PC-9 (cell line): ENCODE measurements around the gene COL4A3. TPM values are rescaled to one million over a fixed set of nuclear protein-coding genes. Genes with fewer than 3 reads are reported as not detected.

ENCODE experiments used
- BruUV-seq: library from RNA; stranded (reverse); fragments of 400-500 nt; replicated peaks from 2 replicates; lab custom pipeline; 2021; lab: Mats Ljungman, UMichigan
- CTCF ChIA-PET: fragments of 300-600 bp; sonication (Branson Sonifier 250); formaldehyde crosslinking; loops from one replicate; lab custom pipeline; 2022; ENCODE audit warnings: antibody characterized with exemption; lab: Charles Lee
- POLR2A ChIA-PET: fragments of 300-600 bp; sonication (Branson Sonifier 250); formaldehyde crosslinking; loops from one replicate; lab custom pipeline; 2022; ENCODE audit warnings: antibody characterized with exemption; ENCODE audit not compliant: unreplicated experiment; lab: Charles Lee
- DNase-seq, 2 experiments: peaks; one replicate each; pipeline versions ENCODE4 v3.0.0 to v3.0.0-alpha.2; 2015 to 2022; ENCODE audit warnings: mixed read lengths in 1 of 2
- H2AFZ ChIP-seq: fragments of 200-600 bp; sonication (generic); 2 replicates; pipeline ENCODE4 v1.8.1; 2017; ENCODE audit warnings: antibody characterized with exemption
- H3F3A ChIP-seq: fragments of 200-600 bp; sonication (generic); 2 replicates; pipeline ENCODE4 v1.8.1; 2017; ENCODE audit warnings: antibody characterized with exemption, mild to moderate bottlenecking, low read depth; ENCODE audit not compliant: insufficient read depth
- H3K27ac ChIP-seq: fragments of 200-600 bp; sonication (generic); 2 replicates; pipeline ENCODE4 v1.6.1; 2016; ENCODE audit warnings: mixed run types
- H3K27me3 ChIP-seq: fragments of 200-600 bp; sonication (generic); 2 replicates; pipeline ENCODE4 v1.6.1; 2016; ENCODE audit warnings: low read depth, mixed run types; ENCODE audit not compliant: insufficient read depth
- H3K36me3 ChIP-seq: fragments of 200-600 bp; sonication (generic); 2 replicates; pipeline ENCODE4 v1.6.1; 2016; ENCODE audit warnings: low read depth, mixed run types
- H3K4me1 ChIP-seq: fragments of 200-600 bp; sonication (generic); replicated peaks from 2 replicates; pipeline ENCODE4 v1.6.1; 2016; ENCODE audit warnings: mixed run types; ENCODE audit not compliant: insufficient read depth
- H3K4me2 ChIP-seq: fragments of 200-600 bp; sonication (generic); 2 replicates; pipeline ENCODE4 v1.6.1; 2017; ENCODE audit warnings: mixed run types
- H3K4me3 ChIP-seq: fragments of 200-600 bp; sonication (generic); 2 replicates; pipeline ENCODE4 v1.6.1; 2016; ENCODE audit warnings: mixed run types
- H3K79me2 ChIP-seq: fragments of 200-600 bp; sonication (generic); 2 replicates; pipeline ENCODE4 v1.6.1; 2017; ENCODE audit warnings: low read depth, mixed run types
- H3K9me2 ChIP-seq: fragments of 200-600 bp; sonication (generic); 2 replicates; pipeline ENCODE4 v1.8.1; 2017; ENCODE audit warnings: mild to moderate bottlenecking; ENCODE audit not compliant: insufficient read depth
- H3K9me3 ChIP-seq: fragments of 200-600 bp; sonication (generic); 2 replicates; pipeline ENCODE4 v1.8.1; 2016; ENCODE audit warnings: low read depth; ENCODE audit not compliant: insufficient read depth
- H4K20me1 ChIP-seq: fragments of 200-600 bp; sonication (generic); 2 replicates; pipeline ENCODE4 v1.8.1; 2017; ENCODE audit not compliant: insufficient read depth
- EZH2 ChIP-seq: fragments of 200-600 bp; sonication (generic); IDR thresholded peaks from 2 replicates; pipeline ENCODE4 v1.8.0; 2017; ENCODE audit warnings: antibody characterized with exemption, low read depth
- intact Hi-C: fragments of 100-400 bp; cut with micrococcal nuclease; formaldehyde crosslinking; loops from one replicate; pipeline ENCODE4 v1.10.0; 2022; ENCODE audit not compliant: unreplicated experiment
- total RNA-seq: library from RNA; stranded (reverse); gene quantifications from 2 replicates; pipeline ENCODE4 v1.2.3, GENCODE V29; 2021
- TF ChIP-seq, protein P1 (sequence below): fragments of 200-600 bp; sonication (generic); conservative IDR thresholded peaks from 2 replicates; pipeline ENCODE4 v1.6.1; 2017; ENCODE audit warnings: mixed run types, antibody characterized with exemption, mild to moderate bottlenecking, moderate library complexity

Gene COL4A3
- total RNA-seq, 1 experiment from 2014 or later: 2.2 TPM

DNA sequence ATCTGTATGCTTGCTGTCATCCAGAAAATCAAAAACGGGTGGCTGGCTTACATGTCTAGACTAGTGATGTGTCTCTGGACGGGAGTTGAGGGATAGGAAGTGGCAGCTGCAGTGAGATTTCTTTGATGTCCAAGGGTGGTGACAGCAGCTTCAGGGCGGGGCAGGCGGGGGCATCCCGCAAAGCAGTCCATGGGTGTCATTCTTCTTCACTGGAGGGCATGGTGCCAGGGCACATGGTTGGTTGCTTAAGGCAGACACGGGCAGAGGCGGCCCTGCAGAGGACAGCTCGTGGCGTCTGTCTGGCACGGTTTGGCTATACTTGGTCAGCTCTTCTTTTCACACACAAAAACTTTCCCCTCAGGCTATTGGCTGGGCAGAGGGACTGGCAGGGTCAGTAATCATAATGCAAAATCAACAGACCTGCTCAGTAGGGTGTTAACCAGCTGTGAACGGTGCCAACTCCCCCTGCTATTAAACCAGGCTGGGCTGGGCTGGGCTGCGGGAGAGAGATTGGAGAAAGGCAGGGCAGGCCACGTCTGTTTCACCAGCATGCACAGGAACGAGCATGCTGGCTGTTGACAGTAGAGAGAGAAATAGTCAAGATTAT, 63.7 kb downstream of the COL4A3 start:
- peaks cover 18% of the 10 kb centered on the region for H3K4me1 ChIP-seq
- no peaks in the 10 kb centered on the region for H3K27me3 ChIP-seq
- BruUV-seq: no TSS peak
- intact Hi-C loops: no loop called here
- peak overlapping the region; percentile 51 for H3K4me2 ChIP-seq
- peak overlapping the region; percentile 0; the same call in 1 of the 2 replicates for H3K4me3 ChIP-seq
- H4K20me1 ChIP-seq: no peaks in the 10 kb centered on the region
- H3K9me2 ChIP-seq: no peaks in the 10 kb centered on the region
- ChIA-PET POLR2A (interaction anchor here (0.6 kb wide), 3 partner anchors 10 to 1330 kb away, joined by 3 to 6 read pairs (median 4); no protein-coding TSS in a partner anchor), CTCF (interaction anchor here (0.9 to 2.3 kb wide), 2 partner anchors 10 to 1563 kb away, joined by 3 to 12 read pairs; no protein-coding TSS in a partner anchor)
- H3K27ac ChIP-seq: no peak overlapping the region
- H3K9me3 ChIP-seq: no peaks in the 10 kb centered on the region
- DNase-seq: peak; percentile 57 to 76
- TF ChIP-seq EZH2: no peak
- TF ChIP-seq, protein P1, sequence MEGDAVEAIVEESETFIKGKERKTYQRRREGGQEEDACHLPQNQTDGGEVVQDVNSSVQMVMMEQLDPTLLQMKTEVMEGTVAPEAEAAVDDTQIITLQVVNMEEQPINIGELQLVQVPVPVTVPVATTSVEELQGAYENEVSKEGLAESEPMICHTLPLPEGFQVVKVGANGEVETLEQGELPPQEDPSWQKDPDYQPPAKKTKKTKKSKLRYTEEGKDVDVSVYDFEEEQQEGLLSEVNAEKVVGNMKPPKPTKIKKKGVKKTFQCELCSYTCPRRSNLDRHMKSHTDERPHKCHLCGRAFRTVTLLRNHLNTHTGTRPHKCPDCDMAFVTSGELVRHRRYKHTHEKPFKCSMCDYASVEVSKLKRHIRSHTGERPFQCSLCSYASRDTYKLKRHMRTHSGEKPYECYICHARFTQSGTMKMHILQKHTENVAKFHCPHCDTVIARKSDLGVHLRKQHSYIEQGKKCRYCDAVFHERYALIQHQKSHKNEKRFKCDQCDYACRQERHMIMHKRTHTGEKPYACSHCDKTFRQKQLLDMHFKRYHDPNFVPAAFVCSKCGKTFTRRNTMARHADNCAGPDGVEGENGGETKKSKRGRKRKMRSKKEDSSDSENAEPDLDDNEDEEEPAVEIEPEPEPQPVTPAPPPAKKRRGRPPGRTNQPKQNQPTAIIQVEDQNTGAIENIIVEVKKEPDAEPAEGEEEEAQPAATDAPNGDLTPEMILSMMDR: no peak
- H3K36me3 ChIP-seq: no peaks in the 10 kb centered on the region
- H3K79me2 ChIP-seq: no peaks in the 10 kb centered on the region
- 0 out of 2 replicates have a peak overlapping the region, but pooled peaks have one; percentile 19 for H2AFZ ChIP-seq
- peaks cover 10% of the 10 kb centered on the region for H3F3A ChIP-seq

DNA sequence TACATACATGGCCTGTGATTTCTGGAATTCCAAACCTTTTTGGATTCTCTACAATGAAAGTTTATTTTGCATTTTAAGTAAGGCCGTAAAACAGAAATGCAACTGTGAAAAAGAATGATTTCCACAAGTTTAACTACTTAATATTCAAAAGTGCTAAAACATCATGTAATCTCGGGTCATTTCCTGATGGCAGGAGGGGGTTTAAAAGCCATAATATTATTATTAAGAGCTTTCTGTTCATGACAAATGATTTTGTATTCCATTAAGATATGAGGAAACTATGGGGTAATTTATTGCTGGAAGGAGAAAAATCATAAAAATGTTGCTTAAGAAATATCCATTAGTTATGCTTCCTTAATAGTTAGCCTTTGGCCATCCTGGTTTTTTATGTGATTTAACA, 65.7 kb downstream of the COL4A3 start:
- no TSS peak for BruUV-seq
- H3K9me3 ChIP-seq: no peaks in the 10 kb centered on the region
- H3K9me2 ChIP-seq: no peaks in the 10 kb centered on the region
- H4K20me1 ChIP-seq: no peaks in the 10 kb centered on the region
- intact Hi-C loops: no loop called here
- no peak for DNase-seq
- CTCF ChIA-PET: no interaction called here
- no peak overlapping the region for H2AFZ ChIP-seq
- no peaks in the 10 kb centered on the region for H3K79me2 ChIP-seq
- H3K27me3 ChIP-seq: no peaks in the 10 kb centered on the region
- no peak overlapping the region for H3K27ac ChIP-seq
- H3K36me3 ChIP-seq: no peaks in the 10 kb centered on the region
- TF ChIP-seq, protein P1: no peak
- no peak for TF ChIP-seq EZH2
- H3F3A ChIP-seq: peaks cover 7% of the 10 kb centered on the region
- no peak overlapping the region for H3K4me3 ChIP-seq
- POLR2A ChIA-PET: no interaction called here
- H3K4me2 ChIP-seq: no peak overlapping the region
- H3K4me1 ChIP-seq: peaks cover 18% of the 10 kb centered on the region

DNA sequence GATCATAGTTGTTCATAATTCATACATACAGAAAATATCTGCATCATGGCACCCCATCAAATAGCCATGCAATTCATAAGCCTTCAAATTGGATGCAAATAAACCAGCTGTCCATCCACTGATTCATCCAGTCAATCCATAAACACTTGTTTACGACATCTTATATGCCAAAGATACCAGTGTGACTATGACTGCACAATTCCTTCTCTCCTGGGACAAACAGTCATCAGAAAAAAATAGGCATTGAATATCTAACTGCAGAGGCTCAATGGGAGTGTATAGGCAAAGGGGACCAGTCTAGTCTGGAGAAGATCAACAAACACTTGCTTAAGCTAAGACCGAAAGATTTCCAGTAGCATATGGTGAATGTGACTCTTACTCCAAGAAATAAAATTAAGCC, 70.0 kb downstream of the COL4A3 start:
- intact Hi-C loops: no loop called here
- H3K4me3 ChIP-seq: no peak overlapping the region
- H3K36me3 ChIP-seq: no peaks in the 10 kb centered on the region
- ChIA-PET CTCF (no interaction called here), POLR2A (no interaction called here)
- H2AFZ ChIP-seq: no peak overlapping the region
- no peaks in the 10 kb centered on the region for H4K20me1 ChIP-seq
- no peaks in the 10 kb centered on the region for H3K9me3 ChIP-seq
- H3K4me1 ChIP-seq: no peaks in the 10 kb centered on the region
- H3K27me3 ChIP-seq: no peaks in the 10 kb centered on the region
- H3K9me2 ChIP-seq: no peaks in the 10 kb centered on the region
- no peaks in the 10 kb centered on the region for H3F3A ChIP-seq
- no peak for TF ChIP-seq EZH2
- TF ChIP-seq, protein P1: no peak
- DNase-seq: no peak
- no peak overlapping the region for H3K27ac ChIP-seq
- no TSS peak for BruUV-seq
- H3K4me2 ChIP-seq: no peak overlapping the region
- H3K79me2 ChIP-seq: no peaks in the 10 kb centered on the region
